NCI-H1092 (cell line): Measurements from ENCODE around the gene MAPK14.

Experiments
- DNase-seq: peaks from one replicate; lab custom pipeline; 2025; lab: John Stamatoyannopoulos, UW

Gene MAPK14

DNA sequence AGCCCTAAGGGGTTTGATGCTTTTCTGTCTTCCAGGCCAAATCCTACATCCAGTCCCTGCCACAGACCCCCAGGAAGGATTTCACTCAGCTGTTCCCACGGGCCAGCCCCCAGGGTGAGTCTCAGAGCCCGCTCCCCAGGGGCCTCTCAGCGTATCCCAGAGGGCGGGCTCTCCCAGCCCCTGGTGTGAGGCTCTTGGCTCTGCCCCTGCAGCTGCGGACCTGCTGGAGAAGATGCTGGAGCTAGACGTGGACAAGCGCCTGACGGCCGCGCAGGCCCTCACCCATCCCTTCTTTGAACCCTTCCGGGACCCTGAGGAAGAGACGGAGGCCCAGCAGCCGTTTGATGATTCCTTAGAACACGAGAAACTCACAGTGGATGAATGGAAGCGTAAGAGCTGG lies 111.1 kb downstream of the MAPK14 start:
- no peak for DNase-seq

DNA sequence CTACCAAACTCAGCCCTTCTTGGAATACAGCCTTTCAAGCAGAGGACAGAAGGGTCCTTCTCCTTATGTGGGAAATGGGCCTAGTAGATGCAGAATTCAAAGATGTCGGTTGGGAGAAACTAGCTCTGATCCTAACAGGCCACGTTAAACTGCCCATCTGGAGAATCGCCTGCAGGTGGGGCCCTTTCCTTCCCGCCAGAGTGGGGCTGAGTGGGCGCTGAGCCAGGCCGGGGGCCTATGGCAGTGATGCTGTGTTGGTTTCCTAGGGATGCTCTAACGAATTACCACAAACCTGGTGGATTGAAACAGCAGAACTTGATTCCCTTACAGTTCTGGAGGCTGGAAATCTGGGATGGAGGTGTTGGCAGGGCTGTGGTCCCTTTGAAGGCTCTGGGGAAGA lies 111.8 kb downstream of the MAPK14 start:
- no peak for DNase-seq

DNA sequence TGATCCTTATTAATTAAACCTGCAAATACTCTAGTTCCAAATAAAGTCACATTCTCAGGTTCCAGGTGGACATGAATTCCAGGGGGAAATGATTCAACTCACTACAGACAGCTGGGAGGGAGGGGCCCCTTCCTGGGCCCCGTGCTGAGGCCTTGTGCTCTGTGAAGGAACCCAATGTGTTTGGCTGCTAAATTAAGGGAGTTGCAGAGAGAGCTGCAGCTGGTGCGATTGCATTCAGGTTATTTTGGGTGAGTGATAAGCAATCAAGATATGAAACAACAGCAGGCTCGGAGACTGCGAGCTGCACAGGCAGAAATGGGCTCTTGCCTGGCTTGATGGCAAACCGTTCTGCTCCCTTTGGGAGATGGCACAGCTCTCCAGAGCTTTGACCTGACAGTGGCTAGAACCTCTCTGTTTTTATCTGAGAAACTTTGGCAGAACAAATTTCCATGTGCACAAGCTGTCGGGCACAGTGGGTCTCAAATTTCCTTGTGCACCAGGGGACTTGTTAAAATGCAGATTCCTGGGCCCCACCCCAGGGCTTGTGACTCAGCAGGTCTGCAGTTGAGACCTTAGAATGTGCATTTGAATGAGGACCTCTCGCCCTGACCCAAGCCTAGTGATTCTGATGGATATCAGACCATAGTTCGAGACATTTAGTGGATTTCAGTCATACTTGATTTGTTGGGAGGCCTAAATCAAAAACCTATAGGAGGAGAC lies 112.5 kb downstream of the MAPK14 start:
- no peak for DNase-seq

DNA sequence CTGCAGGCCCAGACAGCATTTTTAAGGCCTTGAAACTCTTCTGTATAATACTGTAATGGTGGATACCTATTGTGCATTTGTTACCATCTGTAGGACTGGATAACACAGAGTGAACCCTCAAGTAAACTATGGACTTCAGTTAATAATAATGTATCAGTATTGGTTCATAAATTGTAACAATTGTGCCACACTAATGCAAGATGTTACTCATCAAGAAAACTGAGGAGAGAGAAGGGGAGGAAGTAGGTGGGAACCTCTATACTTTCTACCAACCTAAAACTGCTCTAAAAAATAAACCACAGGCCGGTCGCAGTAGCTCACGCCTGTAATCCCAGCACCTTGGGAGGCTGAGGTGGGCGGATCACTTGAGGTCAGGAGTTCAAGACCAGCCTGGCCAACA lies 113.5 kb downstream of the MAPK14 start:
- DNase-seq: no peak

DNA sequence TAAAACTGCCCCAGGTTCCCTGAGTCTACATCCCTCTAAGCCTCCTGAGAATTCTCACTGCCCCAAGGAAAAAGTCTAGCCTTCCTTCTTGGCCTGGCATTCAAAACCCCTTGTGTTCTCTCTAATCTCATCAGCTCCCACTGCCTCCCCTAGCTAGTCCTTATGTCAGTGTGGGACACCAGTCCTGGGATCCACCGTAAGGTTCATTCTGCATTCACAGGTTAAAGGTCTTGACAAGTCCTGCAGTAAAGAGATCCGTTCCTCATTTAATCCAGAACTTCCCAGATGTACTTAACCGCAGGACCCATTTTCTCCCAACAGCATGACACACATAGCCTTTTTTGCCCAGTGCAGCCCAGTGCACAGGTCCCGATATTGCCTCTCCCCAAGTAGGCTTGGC lies 114.4 kb downstream of the MAPK14 start:
- no peak for DNase-seq

DNA sequence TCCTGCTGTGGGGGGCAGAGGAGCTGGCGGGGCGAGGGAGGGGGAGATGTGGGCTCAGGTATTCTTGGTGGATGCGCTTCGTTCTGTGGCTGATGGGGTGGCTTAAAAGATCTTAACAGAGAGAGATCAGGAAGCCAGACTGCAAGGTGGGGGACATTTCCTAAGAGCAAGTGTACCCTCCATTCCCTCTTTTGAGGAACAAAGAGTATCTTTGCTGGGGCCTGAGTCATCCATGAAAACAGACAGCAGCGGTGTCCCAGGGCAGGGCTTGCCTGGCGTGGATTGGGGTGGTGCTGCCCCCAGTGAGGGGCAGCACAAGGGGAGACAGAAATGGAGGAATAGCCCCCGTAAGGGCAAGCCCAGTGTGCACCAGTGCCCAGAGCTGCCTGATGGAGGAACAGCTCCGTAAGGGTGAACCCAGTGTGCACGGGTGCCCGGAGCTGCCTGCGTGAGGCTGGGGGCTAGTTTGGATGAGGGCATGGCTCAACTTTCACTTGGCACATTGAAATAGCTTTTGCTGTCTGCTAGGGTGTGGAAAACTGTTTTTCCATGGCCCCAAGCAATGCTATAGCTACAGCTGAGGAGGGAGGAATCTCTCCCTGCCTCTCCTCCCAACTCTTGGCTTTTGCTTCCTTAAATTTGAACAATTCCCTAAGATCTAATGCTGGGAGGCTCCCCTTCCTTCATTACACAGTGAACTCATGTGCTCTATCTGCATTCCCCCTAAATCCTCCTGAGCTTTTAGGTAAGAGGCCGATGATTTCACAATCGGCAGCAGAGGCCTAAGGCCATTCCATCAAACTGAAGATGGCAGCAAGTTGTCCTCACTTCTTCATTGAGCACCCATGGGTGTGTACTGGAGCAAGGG lies 115.6 kb downstream of the MAPK14 start:
- DNase-seq: no peak

DNA sequence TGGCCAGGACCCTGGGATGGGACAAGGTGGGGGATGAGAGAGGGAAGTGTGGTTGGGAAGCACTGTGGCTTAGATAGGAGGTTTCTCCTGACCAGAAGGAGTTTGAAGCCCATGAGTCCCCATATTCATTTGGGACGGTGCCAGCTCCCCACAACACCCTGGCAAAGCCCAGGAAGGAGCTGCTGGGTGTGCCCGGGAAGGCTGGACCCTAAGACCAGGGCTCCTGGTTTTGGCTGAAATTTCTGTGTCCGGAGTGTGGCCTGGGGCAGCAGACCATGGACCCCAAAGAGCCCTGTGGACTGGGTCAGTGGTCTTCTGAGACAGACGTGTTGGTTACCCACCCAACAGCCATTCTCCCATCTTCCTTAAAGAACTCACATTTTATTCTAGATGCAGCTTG lies 117.9 kb downstream of the MAPK14 start:
- DNase-seq: no peak

DNA sequence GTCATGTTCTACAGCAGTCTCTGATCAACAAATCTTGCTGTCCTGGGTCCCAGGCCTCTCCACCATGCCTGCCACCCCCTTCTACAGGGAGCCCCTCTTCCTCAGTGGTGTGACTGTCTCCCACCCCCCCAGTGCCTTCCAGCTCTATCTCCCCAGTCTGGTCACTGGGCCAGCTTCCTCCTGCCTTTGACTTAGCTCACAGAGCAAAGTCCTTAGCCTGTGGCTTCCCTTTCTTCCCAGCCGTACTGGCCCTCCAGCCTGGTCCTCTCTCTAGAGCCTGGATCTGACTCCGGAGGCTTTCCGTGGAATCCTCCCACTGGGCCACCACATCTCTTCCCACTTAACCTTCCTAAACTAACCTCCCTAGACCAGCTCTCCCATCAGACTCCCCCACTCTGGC lies 119.7 kb downstream of the MAPK14 start:
- no peak for DNase-seq

DNA sequence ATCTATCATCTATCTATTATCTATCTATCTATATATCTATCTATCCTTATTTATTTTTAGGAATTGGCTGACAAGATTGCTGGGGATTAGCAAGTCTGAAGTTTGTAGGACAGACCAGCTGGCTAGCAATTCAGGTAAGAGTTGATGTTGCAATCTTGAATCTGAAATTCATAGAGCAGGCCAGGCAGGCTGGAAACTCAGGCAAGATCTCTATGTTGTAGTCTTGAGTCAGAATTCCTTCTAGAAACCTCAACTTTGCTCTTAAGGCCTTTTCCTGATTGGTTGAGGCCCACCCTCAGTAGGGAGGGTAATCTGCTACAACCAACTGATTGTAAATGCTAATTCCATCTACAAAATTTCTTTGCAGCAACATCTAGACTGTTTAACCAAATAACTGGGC lies 121.9 kb downstream of the MAPK14 start:
- DNase-seq: no peak

DNA sequence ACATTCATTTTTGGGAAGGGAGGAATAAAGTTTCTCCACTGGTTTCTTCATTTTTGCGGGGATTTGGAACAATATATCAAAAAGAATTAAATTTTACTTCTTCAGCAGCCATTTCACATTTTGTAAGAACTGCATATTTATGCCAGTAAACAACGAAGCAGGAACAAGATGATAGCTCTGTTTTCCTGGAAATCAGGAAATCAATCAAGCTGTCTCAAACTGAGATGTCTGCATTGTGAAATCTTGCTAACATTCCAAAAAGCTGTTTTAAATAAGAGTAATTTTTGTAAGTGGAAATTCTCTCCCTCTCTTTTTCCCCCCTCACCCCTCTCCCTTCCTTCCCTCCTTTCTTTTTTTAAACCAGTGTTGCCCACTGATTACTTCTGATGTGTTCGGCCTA lies 122.7 kb downstream of the MAPK14 start:
- DNase-seq: no peak

DNA sequence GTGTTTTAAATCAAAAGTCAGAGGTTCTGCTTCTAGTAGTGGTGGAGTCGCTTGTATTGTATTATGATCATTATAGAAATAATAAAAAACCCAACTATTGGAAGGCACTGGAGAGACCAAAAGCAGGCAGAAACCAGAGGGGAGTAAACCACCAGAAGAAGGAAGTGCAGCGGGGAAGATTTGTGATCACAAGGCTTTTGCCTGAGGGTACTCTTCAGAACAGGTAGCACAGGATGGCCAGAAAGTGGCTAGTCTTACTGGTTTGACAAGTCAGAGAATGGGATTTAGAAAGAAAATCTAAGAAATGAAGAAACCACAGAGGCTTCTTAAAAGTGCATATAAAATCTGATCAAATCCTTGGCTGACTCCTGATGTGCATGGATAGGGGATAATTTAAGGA lies 126.7 kb downstream of the MAPK14 start:
- no peak for DNase-seq

DNA sequence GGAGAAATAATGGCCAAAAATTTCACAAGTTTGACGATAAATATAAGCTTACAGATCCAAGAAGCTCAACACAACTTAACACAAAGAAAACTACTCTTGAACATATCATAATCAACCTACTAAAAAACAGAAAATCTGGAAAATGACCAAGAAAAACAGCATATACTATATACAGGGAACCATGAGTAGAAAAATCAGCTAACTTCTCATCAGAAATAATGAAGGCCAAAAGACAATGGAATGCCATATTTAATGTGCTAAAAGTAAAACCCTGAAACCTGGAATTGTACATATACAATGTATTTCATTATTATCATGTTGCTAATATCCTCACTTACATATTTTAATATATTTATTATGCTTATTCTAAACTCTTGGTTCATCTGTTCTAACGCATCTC lies 128.1 kb downstream of the MAPK14 start:
- no peak for DNase-seq

DNA sequence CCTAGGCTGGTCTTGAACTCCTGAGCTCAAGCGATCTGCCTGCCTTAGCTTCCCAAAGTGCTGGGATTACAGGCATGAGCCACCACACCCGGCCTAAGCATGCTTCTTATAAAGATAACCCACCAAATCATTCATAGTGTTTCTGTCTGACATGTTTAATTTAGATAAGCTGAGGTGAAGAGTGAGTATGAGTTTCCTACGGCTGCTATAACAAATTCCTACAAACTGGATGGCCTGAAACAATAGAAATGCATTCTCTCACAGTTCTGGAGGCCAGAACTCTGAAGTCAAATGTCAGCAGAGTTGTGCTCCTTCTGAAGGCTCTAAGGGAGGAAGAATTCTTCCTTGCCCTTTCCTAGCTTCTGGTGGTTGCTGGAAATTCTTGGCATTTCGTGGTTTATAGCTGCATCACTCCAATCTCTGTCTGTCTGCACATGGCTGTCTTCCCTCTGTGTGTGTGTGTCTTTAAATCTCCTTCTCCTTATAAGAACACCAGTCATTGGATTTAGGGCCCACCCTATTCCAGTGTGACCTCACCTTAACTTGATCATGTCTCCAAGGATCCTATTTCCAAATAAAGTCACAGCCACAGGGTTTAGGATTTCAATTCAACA lies 132.6 kb downstream of the MAPK14 start:
- no peak for DNase-seq
